GM21717 (cell line): ENCODE data around the gene STYXL2.

Experiments used
- ATAC-seq: cut with Tn5 transposase; IDR thresholded peaks from one replicate; pipeline ENCODE4 v1.9.1; 2021; ENCODE audit warnings: mild to moderate bottlenecking, moderate library complexity; ENCODE audit not compliant: unreplicated experiment

STYXL2 gene

GRCh38 chr1:167132301-167133010 is 38.6 kb downstream of the STYXL2 start:
- ATAC-seq: no peak

- no peak for ATAC-seq
Observed at GRCh38 chr1:167135281-167135840, 41.5 kb downstream of the STYXL2 start.

DNA sequence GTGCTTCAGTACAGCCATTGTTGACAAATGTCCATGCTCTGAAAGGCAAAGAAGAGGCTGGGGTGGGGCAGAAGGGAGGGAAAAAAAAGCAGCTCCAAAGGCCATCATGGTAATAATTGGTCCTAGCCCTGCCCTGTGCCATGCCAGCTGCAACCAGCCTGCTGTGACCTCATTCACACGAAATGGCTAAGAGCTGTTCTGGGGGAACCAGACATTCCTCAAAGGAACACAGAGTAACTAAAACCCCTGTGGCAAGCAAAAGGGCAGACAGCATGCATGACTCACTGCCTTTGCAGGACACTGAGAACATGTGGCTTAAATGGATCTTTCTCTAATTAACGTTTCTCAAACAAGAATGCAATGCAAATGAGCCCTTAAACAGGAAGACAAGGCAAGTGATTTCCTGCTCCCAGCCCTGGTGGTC is 42.3 kb downstream of the STYXL2 start:
- no peak for ATAC-seq

DNA sequence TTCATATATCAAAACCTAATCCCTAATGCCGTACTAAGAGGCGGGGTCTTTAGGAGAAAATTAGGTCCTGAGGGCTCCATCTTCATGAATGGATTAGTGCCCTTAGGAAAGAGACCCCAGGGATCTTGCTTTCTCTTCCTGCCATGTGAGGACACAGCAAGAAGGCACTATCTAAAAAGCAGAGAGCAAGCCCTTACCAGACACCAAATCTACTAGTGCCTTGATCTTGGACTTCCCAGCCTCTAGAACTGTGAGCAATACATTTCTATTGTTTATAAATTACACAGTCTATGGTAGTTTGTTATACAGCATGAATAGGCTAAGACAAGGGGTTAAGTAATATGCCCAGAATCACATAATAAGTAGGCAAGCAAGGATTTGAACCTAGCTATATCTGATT is 42.9 kb downstream of the STYXL2 start:
- ATAC-seq: no peak

DNA sequence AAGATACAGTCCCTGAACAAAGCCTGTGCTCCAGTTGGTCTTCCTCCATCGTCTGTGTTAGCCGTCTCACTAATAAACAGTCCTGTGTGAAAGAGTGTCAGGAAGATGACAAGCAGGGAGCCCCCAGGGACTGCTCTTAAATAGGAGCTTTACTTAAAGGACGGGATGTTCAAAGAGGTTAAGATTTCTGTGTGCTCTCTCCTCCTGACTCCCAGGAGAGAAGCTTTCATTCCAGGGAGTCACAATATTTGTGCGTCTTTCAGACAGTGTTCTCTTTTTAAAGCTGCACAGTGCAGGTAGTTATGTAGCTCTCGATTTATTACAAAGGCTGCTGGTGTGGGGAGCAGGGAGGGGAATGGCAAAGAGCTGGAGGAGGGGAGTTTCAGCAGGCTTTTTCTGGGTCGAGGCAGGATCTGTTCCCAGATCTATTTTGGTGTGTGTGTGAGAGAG is 43.5 kb downstream of the STYXL2 start:
- ATAC-seq: no peak

GRCh38 chr1:167137793-167138510 is 44.1 kb downstream of the STYXL2 start:
- ATAC-seq: no peak

DNA sequence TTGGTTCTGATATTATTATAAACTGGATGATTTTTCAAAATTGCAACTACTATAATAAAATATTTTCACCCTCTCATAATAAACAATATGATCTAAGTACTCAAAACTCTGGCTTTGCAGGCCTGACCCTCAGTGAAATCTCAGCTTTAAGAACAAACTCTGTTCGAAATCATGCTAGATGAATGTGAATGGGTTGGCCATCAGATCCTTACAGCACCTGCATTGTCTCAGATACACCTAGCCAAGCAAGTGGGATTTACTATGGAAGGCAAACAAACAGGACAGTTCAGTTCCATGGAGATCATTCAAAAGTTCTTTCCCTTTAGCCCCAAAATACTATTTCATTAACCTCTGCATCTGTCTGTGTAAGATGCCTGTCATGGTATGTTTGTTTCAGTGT is 44.8 kb downstream of the STYXL2 start:
- no peak for ATAC-seq

- no peak for ATAC-seq
Observed at GRCh38 chr1:167141963-167142362, 48.1 kb downstream of the STYXL2 start.
